WTC11 (cell line): ENCODE measurements around the gene EFHD2. TPM values are rescaled to one million over a fixed set of nuclear protein-coding genes. Genes with fewer than 3 reads are reported as not detected.
"Not testable (repeated sequence)": the region's sequence is repeated elsewhere in the genome, so short reads cannot be mapped to it uniquely, and the experiment has no call there.

Experiments used
- ATAC-seq: fragments of 200-7000 bp; cut with Tn5 transposase; 2 replicates; pipeline ENCODE4 v1.10.0; 2021; ENCODE audit warnings: mild to moderate bottlenecking, moderate library complexity
- CTCF ChIA-PET: fragments of 300-600 bp; sonication (Branson Sonifier 250); formaldehyde crosslinking; loops from one replicate; lab custom pipeline; 2021; ENCODE audit warnings: antibody characterized with exemption; lab: Charles Lee
- POLR2A ChIA-PET: fragments of 350-600 bp; sonication (Branson Sonifier 250); formaldehyde crosslinking; loops from one replicate; lab custom pipeline; 2021; ENCODE audit warnings: antibody characterized with exemption; lab: Charles Lee
- DNase-seq: peaks from one replicate; pipeline ENCODE4 v3.0.0; 2021; ENCODE audit warnings: low spot score
- H3K27ac Mint-ChIP-seq: 2 replicates; pipeline ENCODE4 v1.8.0; 2021; ENCODE audit warnings: mixed read lengths
- H3K27me3 Mint-ChIP-seq: 2 replicates; pipeline ENCODE4 v1.8.0; 2021; ENCODE audit warnings: low read depth, mild to moderate bottlenecking, moderate library complexity, mixed read lengths
- H3K36me3 Mint-ChIP-seq: 2 replicates; pipeline ENCODE4 v1.8.0; 2021; ENCODE audit warnings: mixed read lengths
- H3K4me1 Mint-ChIP-seq: 2 replicates; pipeline ENCODE4 v1.8.0; 2022; ENCODE audit warnings: mixed read lengths
- H3K4me3 Mint-ChIP-seq: 2 replicates; pipeline ENCODE4 v1.8.0; 2021; ENCODE audit warnings: mild to moderate bottlenecking, moderate library complexity, mixed read lengths
- H3K9me3 Mint-ChIP-seq: 2 replicates; pipeline ENCODE4 v1.8.0; 2021; ENCODE audit warnings: mixed read lengths
- GTF2I ChIP-seq: fragments of 250-450 bp; sonication (Bioruptor Pico); conservative IDR thresholded peaks from 2 replicates; pipeline ENCODE4 v1.4.0; 2021; ENCODE audit warnings: mild to moderate bottlenecking
- MXD4 ChIP-seq: fragments of 250-450 bp; sonication (Bioruptor Pico); IDR thresholded peaks from 2 replicates; pipeline ENCODE4 v1.8.0; 2021; ENCODE audit warnings: mild to moderate bottlenecking, moderate library complexity, borderline replicate concordance
- OVOL2 ChIP-seq: fragments of 250-450 bp; sonication (Bioruptor Pico); IDR thresholded peaks from 2 replicates; pipeline ENCODE4 v1.9.0; 2021; ENCODE audit warnings: mild to moderate bottlenecking, borderline replicate concordance
- PRRX2 ChIP-seq: fragments of 250-450 bp; sonication (Bioruptor Pico); IDR thresholded peaks from 2 replicates; pipeline ENCODE4 v1.8.0; 2021; ENCODE audit warnings: mild to moderate bottlenecking
- RELA ChIP-seq: sonication (generic); formaldehyde crosslinking; IDR thresholded peaks from 2 replicates; pipeline ENCODE4 v1.8.1; 2022; ENCODE audit warnings: missing genetic modification reagents, mild to moderate bottlenecking, borderline replicate concordance
- TEAD1 ChIP-seq: sonication (generic); formaldehyde crosslinking; IDR thresholded peaks from 2 replicates; pipeline ENCODE4 v1.8.0; 2022; ENCODE audit warnings: mild to moderate bottlenecking, missing genetic modification reagents
- ZNF671 ChIP-seq: fragments of 250-450 bp; sonication (Bioruptor Pico); IDR thresholded peaks from 2 replicates; pipeline ENCODE4 v1.8.0; 2021; ENCODE audit warnings: mild to moderate bottlenecking
- total RNA-seq: library from RNA; stranded (reverse); gene quantifications from 3 replicates; pipeline ENCODE4 v1.2.3, GENCODE V29; 2021
- TF ChIP-seq, protein P1 (sequence below): fragments of 250-450 bp; sonication (Bioruptor Pico); IDR thresholded peaks from 2 replicates; pipeline ENCODE4 v1.8.0; 2021; ENCODE audit warnings: mild to moderate bottlenecking
- TF ChIP-seq, protein P2 (sequence below): fragments of 250-450 bp; sonication (Bioruptor Pico); IDR thresholded peaks from 2 replicates; pipeline ENCODE4 v2.1.2; 2022; ENCODE audit warnings: mild to moderate bottlenecking, moderate library complexity
- TF ChIP-seq, protein P3 (sequence below): fragments of 250-450 bp; sonication (Bioruptor Pico); IDR thresholded peaks from 2 replicates; pipeline ENCODE4 v1.9.0; 2021; ENCODE audit warnings: mild to moderate bottlenecking
- TF ChIP-seq, protein P4 (sequence below): sonication (generic); formaldehyde crosslinking; IDR thresholded peaks from 2 replicates; pipeline ENCODE4 v1.8.0; 2022; ENCODE audit warnings: mild to moderate bottlenecking, missing genetic modification reagents
- TF ChIP-seq, protein P5 (sequence below): sonication (generic); formaldehyde crosslinking; IDR thresholded peaks from 2 replicates; pipeline ENCODE4 v1.8.0; 2022; ENCODE audit warnings: mild to moderate bottlenecking, missing genetic modification reagents
- TF ChIP-seq, protein P6 (sequence below): fragments of 250-450 bp; sonication (Bioruptor Pico); IDR thresholded peaks from 2 replicates; pipeline ENCODE4 v1.9.0; 2021; ENCODE audit warnings: mild to moderate bottlenecking, borderline replicate concordance

Gene EFHD2
- total RNA-seq, 1 experiment from 2014 or later, result 23.8 TPM

DNA sequence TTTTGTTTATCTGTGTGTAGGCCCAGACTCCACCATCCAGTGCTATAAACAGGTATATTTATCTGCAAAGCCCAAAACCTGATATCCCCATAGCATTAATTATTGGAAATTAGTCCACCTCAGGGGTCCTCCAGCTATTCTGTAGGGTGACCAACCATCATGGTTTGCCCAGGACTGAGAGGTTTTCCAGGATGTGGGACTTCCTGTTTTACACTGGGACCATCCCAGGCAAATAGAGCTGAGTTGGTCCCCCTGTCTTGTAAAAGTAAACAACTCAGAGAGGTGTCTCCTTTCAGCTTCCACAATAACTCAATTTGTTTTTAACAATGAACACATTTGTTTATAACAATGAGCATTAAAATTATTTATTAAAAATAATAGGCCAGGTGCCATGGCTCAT lies 58.5 kb downstream of the EFHD2 start (continued):
- TF ChIP-seq OVOL2, result no peak
- TF ChIP-seq TEAD1 (CRISPR knock-in tag), result no peak
- TF ChIP-seq ZNF671 (CRISPR knock-in tag), result no peak

DNA sequence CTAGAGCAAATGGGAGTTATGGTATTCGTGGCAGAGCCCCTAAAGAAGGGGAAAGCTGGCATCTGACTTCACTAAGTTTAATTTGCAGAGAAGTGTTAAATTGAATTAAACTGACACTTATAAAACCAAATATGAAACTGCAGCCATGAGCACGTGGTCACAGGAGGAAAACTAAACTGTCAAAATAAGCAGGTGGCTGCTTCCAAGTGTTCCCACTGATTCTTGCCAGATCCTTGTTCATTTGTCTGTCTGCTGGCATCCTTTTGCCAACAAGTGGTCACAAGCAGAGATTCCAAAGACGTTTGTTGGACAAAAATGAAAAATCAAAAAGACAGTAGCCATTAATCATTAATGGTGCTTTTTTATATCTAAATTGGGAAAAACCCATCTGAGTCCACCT lies 59.7 kb downstream of the EFHD2 start:
- ATAC-seq (no peak), DNase-seq (no peak)
- H3K9me3 Mint-ChIP-seq, result no peaks in the 10 kb centered on the region
- TF ChIP-seq MXD4 (CRISPR knock-in tag) (no peak), GTF2I (no peak), RELA (CRISPR knock-in tag) (no peak), PRRX2 (CRISPR knock-in tag) (no peak)
- TF ChIP-seq, protein P1, sequence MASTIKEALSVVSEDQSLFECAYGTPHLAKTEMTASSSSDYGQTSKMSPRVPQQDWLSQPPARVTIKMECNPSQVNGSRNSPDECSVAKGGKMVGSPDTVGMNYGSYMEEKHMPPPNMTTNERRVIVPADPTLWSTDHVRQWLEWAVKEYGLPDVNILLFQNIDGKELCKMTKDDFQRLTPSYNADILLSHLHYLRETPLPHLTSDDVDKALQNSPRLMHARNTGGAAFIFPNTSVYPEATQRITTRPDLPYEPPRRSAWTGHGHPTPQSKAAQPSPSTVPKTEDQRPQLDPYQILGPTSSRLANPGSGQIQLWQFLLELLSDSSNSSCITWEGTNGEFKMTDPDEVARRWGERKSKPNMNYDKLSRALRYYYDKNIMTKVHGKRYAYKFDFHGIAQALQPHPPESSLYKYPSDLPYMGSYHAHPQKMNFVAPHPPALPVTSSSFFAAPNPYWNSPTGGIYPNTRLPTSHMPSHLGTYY, result no peak
- TF ChIP-seq, protein P2, sequence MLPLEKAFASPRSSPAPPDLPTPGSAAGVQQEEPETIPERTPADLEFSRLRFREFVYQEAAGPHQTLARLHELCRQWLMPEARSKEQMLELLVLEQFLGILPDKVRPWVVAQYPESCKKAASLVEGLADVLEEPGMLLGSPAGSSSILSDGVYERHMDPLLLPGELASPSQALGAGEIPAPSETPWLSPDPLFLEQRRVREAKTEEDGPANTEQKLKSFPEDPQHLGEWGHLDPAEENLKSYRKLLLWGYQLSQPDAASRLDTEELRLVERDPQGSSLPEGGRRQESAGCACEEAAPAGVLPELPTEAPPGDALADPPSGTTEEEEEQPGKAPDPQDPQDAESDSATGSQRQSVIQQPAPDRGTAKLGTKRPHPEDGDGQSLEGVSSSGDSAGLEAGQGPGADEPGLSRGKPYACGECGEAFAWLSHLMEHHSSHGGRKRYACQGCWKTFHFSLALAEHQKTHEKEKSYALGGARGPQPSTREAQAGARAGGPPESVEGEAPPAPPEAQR (CRISPR knock-in tag), result no peak
- TF ChIP-seq, protein P3, sequence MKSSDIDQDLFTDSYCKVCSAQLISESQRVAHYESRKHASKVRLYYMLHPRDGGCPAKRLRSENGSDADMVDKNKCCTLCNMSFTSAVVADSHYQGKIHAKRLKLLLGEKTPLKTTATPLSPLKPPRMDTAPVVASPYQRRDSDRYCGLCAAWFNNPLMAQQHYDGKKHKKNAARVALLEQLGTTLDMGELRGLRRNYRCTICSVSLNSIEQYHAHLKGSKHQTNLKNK (CRISPR knock-in tag), result no peak
- TF ChIP-seq, protein P4, sequence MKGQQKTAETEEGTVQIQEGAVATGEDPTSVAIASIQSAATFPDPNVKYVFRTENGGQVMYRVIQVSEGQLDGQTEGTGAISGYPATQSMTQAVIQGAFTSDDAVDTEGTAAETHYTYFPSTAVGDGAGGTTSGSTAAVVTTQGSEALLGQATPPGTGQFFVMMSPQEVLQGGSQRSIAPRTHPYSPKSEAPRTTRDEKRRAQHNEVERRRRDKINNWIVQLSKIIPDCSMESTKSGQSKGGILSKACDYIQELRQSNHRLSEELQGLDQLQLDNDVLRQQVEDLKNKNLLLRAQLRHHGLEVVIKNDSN (CRISPR knock-in tag), result no peak
- TF ChIP-seq, protein P5, sequence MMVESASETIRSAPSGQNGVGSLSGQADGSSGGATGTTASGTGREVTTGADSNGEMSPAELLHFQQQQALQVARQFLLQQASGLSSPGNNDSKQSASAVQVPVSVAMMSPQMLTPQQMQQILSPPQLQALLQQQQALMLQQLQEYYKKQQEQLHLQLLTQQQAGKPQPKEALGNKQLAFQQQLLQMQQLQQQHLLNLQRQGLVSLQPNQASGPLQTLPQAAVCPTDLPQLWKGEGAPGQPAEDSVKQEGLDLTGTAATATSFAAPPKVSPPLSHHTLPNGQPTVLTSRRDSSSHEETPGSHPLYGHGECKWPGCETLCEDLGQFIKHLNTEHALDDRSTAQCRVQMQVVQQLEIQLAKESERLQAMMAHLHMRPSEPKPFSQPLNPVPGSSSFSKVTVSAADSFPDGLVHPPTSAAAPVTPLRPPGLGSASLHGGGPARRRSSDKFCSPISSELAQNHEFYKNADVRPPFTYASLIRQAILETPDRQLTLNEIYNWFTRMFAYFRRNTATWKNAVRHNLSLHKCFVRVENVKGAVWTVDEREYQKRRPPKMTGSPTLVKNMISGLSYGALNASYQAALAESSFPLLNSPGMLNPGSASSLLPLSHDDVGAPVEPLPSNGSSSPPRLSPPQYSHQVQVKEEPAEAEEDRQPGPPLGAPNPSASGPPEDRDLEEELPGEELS, result no peak
- TF ChIP-seq, protein P6, sequence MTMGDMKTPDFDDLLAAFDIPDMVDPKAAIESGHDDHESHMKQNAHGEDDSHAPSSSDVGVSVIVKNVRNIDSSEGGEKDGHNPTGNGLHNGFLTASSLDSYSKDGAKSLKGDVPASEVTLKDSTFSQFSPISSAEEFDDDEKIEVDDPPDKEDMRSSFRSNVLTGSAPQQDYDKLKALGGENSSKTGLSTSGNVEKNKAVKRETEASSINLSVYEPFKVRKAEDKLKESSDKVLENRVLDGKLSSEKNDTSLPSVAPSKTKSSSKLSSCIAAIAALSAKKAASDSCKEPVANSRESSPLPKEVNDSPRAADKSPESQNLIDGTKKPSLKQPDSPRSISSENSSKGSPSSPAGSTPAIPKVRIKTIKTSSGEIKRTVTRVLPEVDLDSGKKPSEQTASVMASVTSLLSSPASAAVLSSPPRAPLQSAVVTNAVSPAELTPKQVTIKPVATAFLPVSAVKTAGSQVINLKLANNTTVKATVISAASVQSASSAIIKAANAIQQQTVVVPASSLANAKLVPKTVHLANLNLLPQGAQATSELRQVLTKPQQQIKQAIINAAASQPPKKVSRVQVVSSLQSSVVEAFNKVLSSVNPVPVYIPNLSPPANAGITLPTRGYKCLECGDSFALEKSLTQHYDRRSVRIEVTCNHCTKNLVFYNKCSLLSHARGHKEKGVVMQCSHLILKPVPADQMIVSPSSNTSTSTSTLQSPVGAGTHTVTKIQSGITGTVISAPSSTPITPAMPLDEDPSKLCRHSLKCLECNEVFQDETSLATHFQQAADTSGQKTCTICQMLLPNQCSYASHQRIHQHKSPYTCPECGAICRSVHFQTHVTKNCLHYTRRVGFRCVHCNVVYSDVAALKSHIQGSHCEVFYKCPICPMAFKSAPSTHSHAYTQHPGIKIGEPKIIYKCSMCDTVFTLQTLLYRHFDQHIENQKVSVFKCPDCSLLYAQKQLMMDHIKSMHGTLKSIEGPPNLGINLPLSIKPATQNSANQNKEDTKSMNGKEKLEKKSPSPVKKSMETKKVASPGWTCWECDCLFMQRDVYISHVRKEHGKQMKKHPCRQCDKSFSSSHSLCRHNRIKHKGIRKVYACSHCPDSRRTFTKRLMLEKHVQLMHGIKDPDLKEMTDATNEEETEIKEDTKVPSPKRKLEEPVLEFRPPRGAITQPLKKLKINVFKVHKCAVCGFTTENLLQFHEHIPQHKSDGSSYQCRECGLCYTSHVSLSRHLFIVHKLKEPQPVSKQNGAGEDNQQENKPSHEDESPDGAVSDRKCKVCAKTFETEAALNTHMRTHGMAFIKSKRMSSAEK, result no peak
- no peaks in the 10 kb centered on the region for H3K36me3 Mint-ChIP-seq
- no peak overlapping the region for H3K4me3 Mint-ChIP-seq
- ChIA-PET CTCF (no interaction called here), POLR2A (no interaction called here)
- H3K4me1 Mint-ChIP-seq, result no peaks in the 10 kb centered on the region
- H3K27ac Mint-ChIP-seq, result no peak overlapping the region
- H3K27me3 Mint-ChIP-seq, result peaks cover 4% of the 10 kb centered on the region; the same call in 1 of the 2 replicates

DNA sequence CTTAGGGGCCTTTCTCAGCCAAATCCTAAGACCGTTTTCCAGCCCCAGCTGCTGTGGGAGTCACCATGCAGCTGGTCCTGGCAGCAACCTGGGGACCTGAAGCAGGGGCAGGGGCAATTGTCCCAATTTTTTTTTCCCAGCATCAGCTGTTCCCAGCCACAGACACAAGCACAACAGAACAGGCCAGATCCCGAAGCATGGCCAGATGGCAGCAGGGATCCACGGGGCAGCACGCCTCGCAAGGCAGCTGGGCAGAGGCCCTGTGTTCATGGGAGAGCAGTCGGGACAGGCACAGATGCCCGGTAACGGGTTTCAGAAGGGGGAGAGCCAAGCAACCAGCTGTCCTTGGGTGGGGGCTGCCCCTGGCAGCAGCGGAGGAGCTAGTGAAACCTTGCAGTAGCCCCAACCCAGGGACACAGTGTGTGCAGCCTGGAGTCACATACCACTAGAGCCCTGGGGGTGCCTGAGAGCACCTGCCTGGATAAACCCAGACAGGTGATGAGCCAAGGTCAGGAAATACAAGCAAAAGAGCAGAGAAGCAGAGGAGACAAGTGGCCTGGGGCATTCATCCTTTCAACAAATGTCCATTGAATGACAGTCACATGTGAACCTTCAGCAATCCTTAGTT lies 60.2 kb downstream of the EFHD2 start:
- H3K4me3 Mint-ChIP-seq, CTCF ChIA-PET, ATAC-seq, H3K27me3 Mint-ChIP-seq, POLR2A ChIA-PET, H3K4me1 Mint-ChIP-seq, H3K27ac Mint-ChIP-seq, H3K9me3 Mint-ChIP-seq, DNase-seq, H3K36me3 Mint-ChIP-seq: not testable (repeated sequence)

DNA sequence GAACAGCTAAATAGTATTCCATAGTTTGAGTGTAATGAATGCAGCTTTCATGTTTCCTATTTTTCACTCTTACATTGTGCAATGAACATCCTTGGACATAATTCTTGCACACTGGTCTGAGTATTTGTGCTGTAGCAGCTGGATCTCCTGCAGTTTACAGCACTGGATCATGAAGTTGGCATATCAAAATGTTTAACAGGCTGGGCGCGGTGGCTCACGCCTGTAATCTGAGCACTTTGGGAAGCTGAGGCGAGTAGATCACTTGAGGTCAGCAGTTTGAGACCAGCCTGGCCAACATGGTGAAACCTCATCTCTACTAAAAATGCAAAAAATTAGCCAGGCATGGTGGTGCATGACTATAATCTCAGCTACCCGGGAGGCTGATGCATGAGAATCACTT lies 61.4 kb downstream of the EFHD2 start:
- H3K9me3 Mint-ChIP-seq, CTCF ChIA-PET, DNase-seq, POLR2A ChIA-PET, H3K27me3 Mint-ChIP-seq, H3K4me1 Mint-ChIP-seq, H3K27ac Mint-ChIP-seq, H3K36me3 Mint-ChIP-seq, ATAC-seq, H3K4me3 Mint-ChIP-seq: not testable (repeated sequence)

DNA sequence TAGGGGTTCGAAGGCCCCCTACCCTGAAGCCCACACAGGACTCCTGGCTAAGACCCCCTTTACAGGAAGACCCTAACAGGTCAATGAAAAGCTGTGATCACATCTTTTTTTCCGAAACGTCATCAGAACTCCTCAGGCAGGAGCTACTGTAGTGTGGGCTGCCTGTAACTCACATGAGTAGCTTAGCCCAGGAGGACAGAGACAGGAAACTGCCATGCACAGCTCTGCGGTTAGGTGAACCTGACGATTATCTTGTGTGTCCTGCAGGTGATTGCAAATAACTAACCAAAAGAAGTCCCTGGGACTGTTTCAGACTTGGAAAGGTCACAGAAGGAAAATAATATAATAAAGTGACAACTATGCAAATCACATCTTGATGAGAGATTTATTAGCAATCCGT lies 62.0 kb downstream of the EFHD2 start:
- H3K4me1 Mint-ChIP-seq, H3K27ac Mint-ChIP-seq, H3K9me3 Mint-ChIP-seq, H3K27me3 Mint-ChIP-seq, ATAC-seq, DNase-seq, POLR2A ChIA-PET, H3K36me3 Mint-ChIP-seq, H3K4me3 Mint-ChIP-seq: not testable (repeated sequence)
- CTCF ChIA-PET, result interaction anchor here (0.7 kb wide), 1 partner anchor 13 kb away, joined by 4 read pairs; no protein-coding TSS in a partner anchor
